ENCODE results near the gene ANXA2R. TPM values are rescaled to one million over a fixed set of nuclear protein-coding genes. Genes with fewer than 3 reads are reported as not detected.
A peak's percentile ranks its signal among the peaks of the same experiment; 100 is the strongest.

ANXA2R gene
- total and polyA plus RNA-seq, 8 donors: 1.5 to 2.9 (median 2.1) TPM

GRCh38 chr5:43010935-43011315 is 29.2 kb downstream of the ANXA2R start:
- Histone ChIP-seq H3K27ac (peak overlapping the region in 1 of 2 donors; percentile 95), H3K4me1 (peaks cover 0 to 25% of the 10 kb centered on the region in 2 donors), H3K4me3 (no peak overlapping the region), H3K27me3 (peaks cover 0 to 45% of the 10 kb centered on the region in 2 donors), H3K36me3 (peaks cover 0 to 4% of the 10 kb centered on the region in 2 donors), H3K9me3 (no peaks in the 10 kb centered on the region)
- TF ChIP-seq, protein P1, sequence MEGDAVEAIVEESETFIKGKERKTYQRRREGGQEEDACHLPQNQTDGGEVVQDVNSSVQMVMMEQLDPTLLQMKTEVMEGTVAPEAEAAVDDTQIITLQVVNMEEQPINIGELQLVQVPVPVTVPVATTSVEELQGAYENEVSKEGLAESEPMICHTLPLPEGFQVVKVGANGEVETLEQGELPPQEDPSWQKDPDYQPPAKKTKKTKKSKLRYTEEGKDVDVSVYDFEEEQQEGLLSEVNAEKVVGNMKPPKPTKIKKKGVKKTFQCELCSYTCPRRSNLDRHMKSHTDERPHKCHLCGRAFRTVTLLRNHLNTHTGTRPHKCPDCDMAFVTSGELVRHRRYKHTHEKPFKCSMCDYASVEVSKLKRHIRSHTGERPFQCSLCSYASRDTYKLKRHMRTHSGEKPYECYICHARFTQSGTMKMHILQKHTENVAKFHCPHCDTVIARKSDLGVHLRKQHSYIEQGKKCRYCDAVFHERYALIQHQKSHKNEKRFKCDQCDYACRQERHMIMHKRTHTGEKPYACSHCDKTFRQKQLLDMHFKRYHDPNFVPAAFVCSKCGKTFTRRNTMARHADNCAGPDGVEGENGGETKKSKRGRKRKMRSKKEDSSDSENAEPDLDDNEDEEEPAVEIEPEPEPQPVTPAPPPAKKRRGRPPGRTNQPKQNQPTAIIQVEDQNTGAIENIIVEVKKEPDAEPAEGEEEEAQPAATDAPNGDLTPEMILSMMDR (IDR thresholded peaks at IDR 0.05): no peak
- intact Hi-C loops (cut with DNase I): no loop called here
- ATAC-seq (no peak), DNase-seq (no peak)

DNA sequence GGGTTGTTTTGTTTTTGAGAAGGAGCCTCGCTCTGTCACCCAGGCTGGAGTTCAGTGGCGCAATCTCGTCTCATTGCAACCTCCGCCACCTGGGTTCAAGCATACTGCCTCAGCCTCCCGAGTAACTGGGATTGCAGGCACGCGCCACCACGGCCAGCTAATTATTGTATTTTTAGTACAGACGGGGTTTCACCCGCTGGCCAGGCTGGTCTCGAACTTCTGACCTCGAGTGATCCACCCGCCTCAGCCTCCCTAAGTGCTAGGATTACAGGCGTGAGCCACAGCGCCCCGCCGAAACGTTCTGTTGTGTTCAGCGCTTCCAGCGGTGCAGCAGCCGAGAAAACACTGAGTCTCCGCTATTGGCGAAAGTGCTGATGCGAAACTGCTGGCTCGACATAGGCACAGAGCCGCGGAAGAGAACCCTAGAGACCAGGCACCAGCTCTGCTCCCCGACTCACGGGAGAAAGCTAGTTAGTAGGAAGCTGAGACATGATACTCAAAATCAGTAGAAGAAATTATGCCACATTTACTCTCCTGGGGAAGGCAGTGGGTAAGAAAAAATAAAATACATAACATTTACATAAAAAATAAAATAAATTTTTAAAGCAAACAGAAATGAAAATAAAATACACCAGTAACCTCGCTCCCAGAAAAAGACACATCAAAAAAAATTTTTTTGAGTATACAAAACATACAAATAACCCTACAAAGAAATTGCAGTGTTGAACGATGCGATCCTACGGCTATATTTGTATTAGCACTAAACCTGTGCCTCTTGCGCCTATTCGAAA is 31.6 kb downstream of the ANXA2R start:
- Histone ChIP-seq H3K4me3 (peak overlapping the region; percentile 22 to 48), H3K9me3 (no peaks in the 10 kb centered on the region), H3K36me3 (no peaks in the 10 kb centered on the region), H3K4me1 (peaks cover 0 to 25% of the 10 kb centered on the region in 2 donors), H3K27me3 (peaks cover 0 to 68% of the 10 kb centered on the region in 2 donors), H3K27ac (peak overlapping the region; percentile 95 to 96)
- ATAC-seq: peak; percentile 89
- DNase-seq: peak; percentile 73 to 91 (median 87)
- TF ChIP-seq, protein P1 (IDR thresholded peaks at IDR 0.05): no peak
- intact Hi-C loops (cut with DNase I): no loop called here

DNA sequence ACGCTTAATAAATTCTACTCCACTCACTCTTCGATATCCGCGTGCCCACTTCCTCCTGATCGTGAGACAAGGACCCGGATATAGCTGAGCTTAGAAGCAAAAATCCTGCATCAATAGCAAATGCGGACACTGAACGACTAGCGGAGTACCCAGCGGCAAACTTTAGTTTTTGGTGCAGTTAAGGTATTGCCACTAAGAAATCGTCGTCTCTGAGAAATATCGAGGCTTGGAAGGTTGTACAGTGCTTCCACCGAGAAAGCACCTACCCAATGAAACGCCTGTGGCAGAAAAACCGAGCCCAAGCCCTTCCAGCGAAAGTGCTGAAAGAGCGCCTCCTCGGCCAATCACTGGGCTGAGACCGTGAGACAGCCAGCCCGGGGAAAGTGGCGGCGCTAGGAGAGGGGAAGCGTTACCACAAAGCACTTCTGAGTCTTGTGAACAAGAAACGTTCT is 32.2 kb downstream of the ANXA2R start:
- peak; percentile 71 for ATAC-seq
- peak; percentile 57 to 91 (median 72) for DNase-seq
- no peaks in the 10 kb centered on the region for H3K36me3 ChIP-seq
- no peaks in the 10 kb centered on the region for H3K9me3 ChIP-seq
- H3K4me1 ChIP-seq: peaks cover 0 to 25% of the 10 kb centered on the region in 2 donors
- peak overlapping the region; percentile 95 to 96 for H3K27ac ChIP-seq
- intact Hi-C loops (cut with DNase I): no loop called here
- H3K27me3 ChIP-seq: peaks cover 0 to 74% of the 10 kb centered on the region in 2 donors
- TF ChIP-seq, protein P1 (IDR thresholded peaks at IDR 0.05): no peak
- peak overlapping the region; percentile 22 to 48 for H3K4me3 ChIP-seq

GRCh38 chr5:43007246-43007910 is 32.7 kb downstream of the ANXA2R start:
- TF ChIP-seq, protein P1 (IDR thresholded peaks at IDR 0.05): no peak
- H3K27ac ChIP-seq: peak overlapping the region; percentile 95 to 96
- no peaks in the 10 kb centered on the region for H3K9me3 ChIP-seq
- DNase-seq (peak; percentile 86 to 92 (median 88)), ATAC-seq (peak; percentile 70)
- H3K4me3 ChIP-seq: peak overlapping the region; percentile 22 to 48
- H3K36me3 ChIP-seq: no peaks in the 10 kb centered on the region
- H3K4me1 ChIP-seq: peaks cover 0 to 25% of the 10 kb centered on the region in 2 donors
- H3K27me3 ChIP-seq: peaks cover under 1 to 80% of the 10 kb centered on the region in 2 donors
- intact Hi-C loops (cut with DNase I): no loop called here
